ENCODE results near the gene ZNF775.

DNA sequence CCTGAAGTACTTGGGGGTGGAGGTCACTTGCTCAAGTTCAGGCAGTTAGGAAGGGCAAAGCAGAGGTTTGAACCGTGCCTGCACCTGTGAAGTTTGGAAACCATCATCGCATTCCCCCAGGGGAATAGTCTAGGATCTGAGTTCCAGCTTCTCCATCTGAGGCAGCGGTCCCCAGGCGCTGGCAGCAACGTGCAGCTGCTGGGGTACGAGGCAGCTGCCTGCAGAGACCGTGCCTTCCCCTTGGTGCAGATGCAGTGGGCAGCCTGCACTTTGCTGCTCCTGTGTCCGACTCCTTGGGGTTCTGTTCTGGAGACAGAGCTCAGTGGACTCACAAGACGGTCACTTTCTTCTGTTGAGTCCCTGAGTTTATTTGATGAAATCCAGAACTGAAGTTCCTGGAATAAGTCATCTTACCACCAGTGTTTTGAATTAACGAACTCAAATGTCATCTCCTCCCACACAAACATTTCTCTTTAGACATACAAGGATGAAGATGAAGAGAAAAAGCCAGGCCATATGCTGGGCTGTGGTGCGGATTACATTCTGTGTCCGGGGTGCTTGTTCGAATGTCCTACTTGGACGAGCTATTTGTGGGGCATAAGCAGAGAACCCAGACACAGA, 51.4 kb downstream of the ZNF775 start:
- TF ChIP-seq YY1 (IDR thresholded peaks at IDR 0.05; ENCODE audit: insufficient read depth, insufficient read length) (no peak), ZNF274 (IDR thresholded peaks at IDR 0.05; ENCODE audit: low read depth, low read length) (no peak)

Measured in NT2/D1 (cell line).